Measurements from ENCODE around the gene FYB2.

The FYB2 gene

GRCh38 chr1:56831871-56832693, 12.9 kb upstream of the FYB2 start:
- peak; percentile 55 for DNase-seq

DNA sequence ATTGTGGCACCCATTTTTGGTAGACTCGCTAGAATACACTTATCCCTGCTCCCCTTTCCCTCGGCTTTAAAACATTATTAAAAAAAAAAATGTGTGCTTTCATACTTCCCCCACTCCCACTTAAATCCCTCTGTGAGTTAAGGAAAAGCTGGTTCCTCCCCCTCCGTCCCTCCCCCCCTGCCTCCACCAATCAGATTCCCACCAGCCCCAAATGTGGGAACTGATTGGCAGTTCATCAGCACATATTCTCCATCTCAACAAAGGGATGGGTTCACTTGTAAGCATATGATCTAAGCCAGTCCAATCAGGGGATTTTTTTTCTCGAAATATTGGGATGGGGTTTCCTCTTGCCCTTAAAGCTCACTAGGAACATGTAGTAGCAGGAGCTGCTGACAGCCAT, 10.8 kb upstream of the FYB2 start:
- no peak for DNase-seq

GRCh38 chr1:56827711-56828110, 8.5 kb upstream of the FYB2 start:
- DNase-seq: no peak

DNA sequence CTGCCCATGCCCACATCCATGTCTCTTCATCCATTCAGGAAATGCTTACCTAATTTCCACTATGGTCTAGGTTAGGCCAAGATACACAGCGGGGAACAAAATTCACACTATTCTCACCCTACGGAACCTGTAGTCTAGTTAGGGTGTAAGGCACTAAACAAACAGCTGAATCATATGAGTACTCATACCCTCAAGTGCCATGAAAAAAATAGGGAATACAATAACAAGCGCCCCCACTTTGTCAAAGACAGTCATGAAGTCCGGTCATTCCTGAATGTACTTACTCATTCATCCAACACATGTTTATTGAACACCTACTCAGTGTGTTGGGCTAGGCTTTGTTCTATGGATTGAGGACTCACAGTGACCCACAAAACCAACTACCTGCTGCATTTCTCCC, 6.2 kb upstream of the FYB2 start:
- DNase-seq: no peak

DNA sequence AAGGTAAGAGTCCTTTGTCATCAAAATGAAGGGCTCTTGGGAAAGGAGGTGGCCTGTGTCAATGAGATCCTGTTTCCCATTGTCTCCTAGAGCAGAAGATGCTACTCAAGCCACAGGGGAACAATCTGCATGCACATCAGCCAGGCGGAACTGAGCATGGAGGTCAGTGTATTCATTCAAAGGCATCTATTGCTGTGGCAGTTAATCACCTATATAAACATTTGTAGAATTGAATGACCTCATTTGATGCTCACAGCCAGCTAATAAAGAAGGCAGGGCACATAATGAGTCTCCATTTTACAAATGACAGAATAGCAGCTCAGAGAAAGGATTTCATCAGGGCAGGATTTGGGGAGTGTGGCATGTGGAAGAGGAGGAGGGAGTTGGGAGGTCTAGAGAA, 5.7 kb upstream of the FYB2 start:
- DNase-seq: no peak

DNA sequence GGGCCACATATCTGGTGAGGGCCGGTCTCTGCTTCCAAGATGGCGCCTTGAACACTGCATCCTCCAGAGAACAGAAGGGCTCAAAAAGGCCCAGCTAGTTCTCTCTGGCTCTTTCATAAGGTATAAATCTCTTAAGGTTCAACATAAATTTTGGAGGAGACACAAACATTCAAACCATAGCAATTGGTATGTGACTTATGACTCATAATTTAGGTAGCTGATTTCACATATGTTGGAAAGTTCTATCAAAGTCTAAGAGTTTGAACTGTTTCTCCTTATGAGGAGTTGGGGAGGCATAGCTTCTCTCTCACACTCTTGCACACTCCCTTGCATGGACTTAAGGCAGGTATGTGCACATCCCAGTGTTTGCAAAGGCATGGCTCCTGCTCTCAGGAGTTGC, 5.1 kb upstream of the FYB2 start:
- DNase-seq: no peak

DNA sequence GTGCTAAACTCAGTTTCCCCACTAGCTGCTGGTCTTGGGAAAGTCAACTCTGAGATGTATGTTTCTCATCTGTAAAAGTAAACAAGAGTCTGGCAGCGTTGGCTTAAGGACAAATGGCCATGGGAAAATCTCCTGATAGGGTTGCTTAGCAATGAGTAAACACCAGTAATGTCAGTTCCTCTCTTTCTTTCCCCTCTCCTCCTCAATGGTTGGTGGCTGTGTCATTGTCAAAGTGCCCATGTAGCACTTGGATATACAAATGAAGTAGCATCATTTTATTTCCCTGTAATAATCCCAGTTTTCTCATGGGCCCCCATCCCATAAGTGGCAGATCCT, 2.2 kb upstream of the FYB2 start:
- no peak for DNase-seq

DNA sequence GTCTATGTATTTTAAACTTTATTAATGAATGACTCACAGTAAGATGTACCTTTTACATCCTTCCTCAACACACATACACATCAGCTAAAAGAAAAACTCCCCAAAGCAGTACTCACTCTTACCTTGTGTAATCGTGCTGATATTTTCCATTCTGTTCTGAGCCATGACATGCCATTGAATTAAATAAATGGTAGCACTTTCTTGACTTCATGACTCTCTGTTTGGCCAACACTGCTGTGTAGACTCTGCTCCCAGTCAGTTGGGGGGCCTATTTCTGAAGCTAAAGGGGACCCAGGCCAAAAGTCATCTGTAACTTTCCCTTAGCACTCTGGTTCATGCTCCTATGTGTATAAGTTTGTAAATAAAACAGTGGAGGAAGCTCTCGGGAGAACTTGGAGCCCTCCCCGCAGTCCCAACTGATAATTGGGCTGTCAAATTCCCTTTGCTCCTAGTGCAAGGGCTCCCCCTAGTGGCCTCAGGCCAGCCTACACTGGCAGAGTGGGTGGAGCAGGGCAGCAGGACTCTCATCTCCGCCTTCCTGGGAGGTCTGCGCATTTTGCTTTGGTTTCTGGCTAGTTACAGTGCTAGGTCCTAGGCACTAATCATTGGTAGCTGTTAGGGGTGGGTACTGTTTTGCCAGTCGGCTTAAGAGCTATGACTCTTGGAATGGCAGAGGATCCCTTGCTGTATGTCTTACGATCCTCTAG, 1.7 kb upstream of the FYB2 start:
- DNase-seq: peak; percentile 13

- no peak for DNase-seq
These were observed 1.3 kb downstream of the FYB2 start for GRCh38 chr1:56817716-56818463.

DNA sequence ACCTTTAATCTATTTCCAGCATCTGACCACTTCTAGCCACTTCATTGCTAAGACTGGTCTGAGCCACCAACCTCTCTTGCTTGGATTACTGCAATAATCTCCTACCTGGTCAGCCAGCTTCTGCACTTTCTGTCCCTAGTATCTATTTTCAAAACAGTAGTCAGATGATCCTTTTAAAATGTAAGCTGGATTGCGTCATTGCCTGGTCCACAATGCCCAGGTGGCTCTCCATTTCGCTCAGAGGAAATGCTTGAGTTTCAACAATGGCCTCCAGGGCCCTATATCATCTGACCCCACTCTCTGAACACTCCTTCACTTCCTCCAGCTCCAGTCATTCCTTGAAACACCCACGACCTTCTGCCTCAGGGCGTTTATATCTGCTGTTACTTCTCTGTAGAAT, 2.3 kb downstream of the FYB2 start:
- DNase-seq: no peak

DNA sequence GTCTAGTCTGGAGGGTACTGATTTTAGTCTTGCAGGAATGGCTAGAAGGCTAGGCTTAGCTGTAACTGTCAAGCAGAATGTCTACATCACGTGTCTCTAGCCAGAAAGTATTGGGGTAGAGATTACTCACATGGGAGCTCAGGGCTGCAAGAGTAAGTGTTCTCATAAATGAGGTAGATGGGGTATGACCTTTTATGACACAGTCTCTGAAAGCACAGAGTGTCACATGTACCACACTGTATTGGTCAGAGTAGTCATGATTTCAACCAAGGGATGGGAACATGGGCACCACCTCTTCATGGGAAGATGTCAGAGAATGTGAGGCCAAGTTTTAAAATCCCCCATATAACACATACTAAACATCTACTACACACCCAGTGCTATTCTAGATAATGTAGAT, 2.9 kb downstream of the FYB2 start:
- DNase-seq: no peak

GRCh38 chr1:56814205-56814604, 5.0 kb downstream of the FYB2 start:
- DNase-seq: no peak

DNA sequence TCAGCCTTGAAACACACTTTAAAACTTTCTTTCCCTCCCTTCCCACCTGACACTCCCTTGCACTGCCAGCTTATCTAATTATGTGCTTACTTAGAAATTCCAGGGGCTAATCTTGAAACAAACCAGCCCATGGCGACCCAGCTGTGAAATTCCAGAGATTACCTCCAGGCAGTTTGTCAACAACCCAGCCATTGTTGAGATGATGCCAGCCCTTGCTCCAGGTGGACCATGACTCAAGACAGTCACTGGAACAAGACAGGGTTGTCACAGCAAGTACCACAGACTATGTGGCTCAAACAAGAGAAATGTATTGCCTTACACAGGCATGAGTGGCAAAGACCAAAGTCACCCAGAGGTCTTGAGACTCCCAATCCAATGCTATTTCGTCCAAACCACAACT, 7.9 kb downstream of the FYB2 start:
- no peak for DNase-seq

- no peak for DNase-seq
These were observed 10.8 kb downstream of the FYB2 start for GRCh38 chr1:56808410-56808809.

DNA sequence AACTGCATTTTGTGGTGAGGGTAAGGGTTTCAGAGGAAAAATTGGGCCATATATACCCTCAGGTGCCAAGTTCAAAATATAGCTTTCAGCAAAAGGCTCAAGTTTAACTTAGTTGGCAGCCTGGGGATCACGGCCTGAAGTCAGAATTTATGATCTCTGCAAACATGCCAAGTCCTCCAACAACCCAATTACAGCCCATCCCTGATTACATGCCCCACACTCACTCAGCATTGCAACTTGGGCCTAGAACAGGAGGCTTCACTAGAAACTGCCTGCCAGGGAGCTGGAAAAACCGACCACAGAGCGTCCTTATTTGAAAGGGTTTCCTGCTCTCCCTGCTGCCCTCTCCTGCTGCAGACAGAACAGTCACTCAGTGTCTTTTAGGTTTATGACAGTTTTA, 12.4 kb downstream of the FYB2 start:
- no peak for DNase-seq

- no peak for DNase-seq
These were observed 15.5 kb downstream of the FYB2 start for GRCh38 chr1:56803561-56804156.

DNA sequence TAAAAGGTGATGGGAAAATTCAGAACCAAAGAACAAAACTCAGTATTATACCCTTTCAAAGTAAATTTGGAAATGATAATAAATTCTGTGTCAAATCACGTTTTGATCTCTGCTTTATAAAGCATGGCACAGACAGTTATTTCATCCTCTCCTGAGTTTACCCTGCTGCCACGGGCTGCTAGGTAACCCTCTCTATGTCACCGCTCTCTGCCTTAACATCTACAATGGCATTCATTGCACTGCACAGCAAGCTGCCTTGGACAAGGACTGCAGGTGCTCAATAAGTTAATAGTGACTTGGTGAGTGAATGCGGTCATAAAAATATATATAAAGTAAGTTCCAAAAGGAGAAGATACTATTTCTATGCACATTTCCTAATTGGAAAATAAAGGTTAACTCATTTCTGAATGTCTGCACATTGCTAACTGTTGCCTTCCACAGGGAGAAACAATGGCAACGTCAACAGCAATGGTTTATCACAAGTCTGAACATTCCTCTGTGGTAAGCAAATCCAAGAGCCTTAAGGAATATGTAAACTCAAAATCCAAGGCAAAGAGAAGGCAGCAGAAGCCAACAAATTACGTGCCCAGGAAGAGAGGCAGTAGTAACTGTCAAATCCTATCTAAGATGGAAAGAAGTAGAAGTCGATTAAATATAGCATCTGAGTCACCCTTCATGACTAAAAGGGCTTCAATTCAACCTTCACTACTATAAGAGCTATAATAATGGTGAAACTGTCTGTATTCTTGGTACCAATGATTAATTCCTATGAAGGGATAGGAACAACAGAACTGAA, 19.4 kb downstream of the FYB2 start:
- no peak for DNase-seq

GRCh38 chr1:56798053-56798471, 21.1 kb downstream of the FYB2 start:
- no peak for DNase-seq

- no peak for DNase-seq
These were observed 22.0 kb downstream of the FYB2 start for GRCh38 chr1:56797065-56797685.

DNA sequence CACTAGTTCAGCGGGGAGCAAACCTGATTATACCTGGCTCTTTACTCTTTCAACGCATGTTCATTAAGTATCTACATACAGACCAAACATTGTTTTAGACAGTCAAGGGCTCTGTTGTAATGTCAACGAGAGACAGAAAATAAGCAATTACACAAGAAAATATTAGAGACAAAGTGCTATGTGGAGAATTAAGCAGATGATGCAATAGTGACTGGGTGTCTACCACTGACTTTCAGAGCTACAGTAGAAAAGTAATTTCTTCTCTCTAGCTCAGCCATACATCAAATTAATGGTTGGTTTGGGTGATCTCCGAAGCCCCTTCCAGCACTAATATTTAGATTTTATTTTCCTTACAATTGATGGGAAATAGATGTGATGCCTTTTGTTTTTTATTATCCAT, 23.3 kb downstream of the FYB2 start:
- no peak for DNase-seq

DNA sequence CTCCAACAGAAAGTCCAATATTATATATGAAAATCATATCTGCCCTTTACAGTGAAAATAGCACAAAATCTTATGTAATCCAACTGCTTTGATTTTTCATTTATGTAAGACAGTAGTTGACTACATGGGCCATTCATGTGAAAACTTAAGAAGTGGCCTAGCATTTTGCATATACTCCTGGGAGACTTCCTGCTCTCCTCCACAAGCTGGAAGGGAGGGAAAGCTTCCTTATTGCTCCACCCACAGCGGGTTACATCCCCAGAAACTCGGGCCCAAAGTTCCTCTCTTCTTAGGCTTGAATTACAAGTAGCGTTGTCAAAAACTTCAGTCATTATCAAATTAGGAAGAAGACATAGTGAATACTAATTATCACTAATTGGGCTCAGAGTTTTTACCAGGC, 29.2 kb downstream of the FYB2 start:
- no peak for DNase-seq

DNA sequence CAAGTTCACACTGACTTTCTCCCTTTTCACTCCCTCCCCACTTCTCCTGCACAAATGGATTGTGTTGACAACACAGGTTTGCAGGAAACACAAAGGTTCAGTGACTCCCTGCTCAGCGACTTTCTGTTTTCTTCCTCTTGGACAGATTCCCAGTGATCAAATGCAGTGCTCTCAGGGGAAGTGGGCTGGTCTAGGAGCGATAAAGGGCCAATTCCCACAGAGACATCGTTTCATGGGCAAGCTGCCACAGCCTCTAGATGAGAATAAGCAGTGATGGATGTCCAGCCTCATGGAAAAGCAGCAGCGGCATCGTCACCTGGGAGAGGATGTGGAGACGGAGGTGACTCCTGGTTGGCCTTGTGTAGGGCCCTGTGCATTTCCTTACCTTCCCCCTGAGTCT, 30.6 kb downstream of the FYB2 start:
- no peak for DNase-seq

Measured in effector CD8-positive, alpha-beta T cell (primary cell).